HEK293 (cell line): ENCODE results near the gene XPOT.

Experiments used
- CTCF ChIA-PET: fragments of 350-600 bp; formaldehyde crosslinking; extraction: SDS; loops from one replicate; lab custom pipeline; 2021; ENCODE audit warnings: antibody characterized with exemption; lab: Yijun Ruan, JAX
- POLR2A ChIA-PET: fragments of 300-600 bp; formaldehyde crosslinking; extraction: SDS; loops from one replicate; lab custom pipeline; 2020; ENCODE audit warnings: antibody characterized with exemption, inconsistent platforms; lab: Yijun Ruan, JAX
- H3K27ac ChIP-seq: fragments of 200-500 bp; sonication (Bioruptor generic); 2 replicates; pipeline ENCODE4 v1.5.1; 2014; ENCODE audit warnings: low read depth, low read length, control low read depth, inconsistent platforms; ENCODE audit errors: extremely low read depth
- H3K36me3 ChIP-seq, 2 experiments: fragments of 200-500 bp in 1 of 2; sonication (Bioruptor generic) in 1 of 2; 1 replicate in 1 of 2; 2 replicates in 1 of 2; pipeline ENCODE4 v1.5.1; 2014 to 2017; ENCODE audit warnings: inconsistent platforms in 2 of 2, low read length in 2 of 2; ENCODE audit not compliant: control insufficient read depth in 2 of 2, insufficient read depth in 1 of 2
- H3K4me1 ChIP-seq: fragments of 200-500 bp; sonication (Bioruptor generic); 2 replicates; pipeline ENCODE4 v1.5.1; 2014; ENCODE audit warnings: mild to moderate bottlenecking, low read length, inconsistent platforms; ENCODE audit not compliant: control insufficient read depth, insufficient read depth
- H3K4me3 ChIP-seq: 2 replicates; pipeline ENCODE4 v1.5.1; 2011; ENCODE audit warnings: low read depth, mild to moderate bottlenecking, control low read depth, low read length, moderate library complexity
- H3K9me3 ChIP-seq: fragments of 200-500 bp; sonication (Bioruptor generic); 2 replicates; pipeline ENCODE4 v1.5.1; 2014; ENCODE audit warnings: low read depth, low read length, inconsistent platforms; ENCODE audit not compliant: control insufficient read depth, insufficient read depth
- GFI1B ChIP-seq: fragments of 450-650 bp; formaldehyde crosslinking; IDR thresholded peaks from 2 replicates; pipeline ENCODE4 v1.5.1; 2016; ENCODE audit warnings: missing biosample characterization, missing genetic modification characterization
- PRDM1 ChIP-seq: fragments of 450-650 bp; formaldehyde crosslinking; IDR thresholded peaks from 2 replicates; pipeline ENCODE4; 2016; ENCODE audit warnings: missing biosample characterization, missing genetic modification characterization
- PRDM10 ChIP-seq: fragments of 450-650 bp; formaldehyde crosslinking; IDR thresholded peaks from 2 replicates; pipeline ENCODE4 v1.5.1; 2016; ENCODE audit warnings: missing biosample characterization, missing genetic modification characterization
- ZBTB17 ChIP-seq: fragments of 450-650 bp; formaldehyde crosslinking; IDR thresholded peaks from 2 replicates; pipeline ENCODE4 v1.5.1; 2016; ENCODE audit warnings: missing biosample characterization, missing genetic modification characterization
- ZEB2 ChIP-seq: fragments of 450-650 bp; formaldehyde crosslinking; IDR thresholded peaks from 2 replicates; pipeline ENCODE4 v1.5.1; 2016; ENCODE audit warnings: missing biosample characterization, missing genetic modification characterization
- ZFP41 ChIP-seq: fragments of 450-650 bp; formaldehyde crosslinking; IDR thresholded peaks from 2 replicates; pipeline ENCODE4 v1.5.1; 2016; ENCODE audit warnings: missing biosample characterization, missing genetic modification characterization, borderline replicate concordance
- ZFP69B ChIP-seq: fragments of 450-650 bp; formaldehyde crosslinking; IDR thresholded peaks from 2 replicates; pipeline ENCODE4 v1.5.1; 2016; ENCODE audit warnings: missing biosample characterization, missing genetic modification characterization
- ZIC2 ChIP-seq: fragments of 450-650 bp; formaldehyde crosslinking; IDR thresholded peaks from 2 replicates; pipeline ENCODE4 v1.5.1; 2016; ENCODE audit warnings: missing biosample characterization, missing genetic modification characterization
- ZNF114 ChIP-seq: fragments of 450-650 bp; formaldehyde crosslinking; IDR thresholded peaks from 2 replicates; pipeline ENCODE4 v1.5.0; 2017; ENCODE audit warnings: missing biosample characterization, missing genetic modification characterization
- ZNF2 ChIP-seq: fragments of 450-650 bp; formaldehyde crosslinking; IDR thresholded peaks from 2 replicates; pipeline ENCODE4 v1.5.1; 2016; ENCODE audit warnings: missing biosample characterization, missing genetic modification characterization
- ZNF335 ChIP-seq: fragments of 450-650 bp; formaldehyde crosslinking; conservative IDR thresholded peaks from 2 replicates; pipeline ENCODE4 v1.5.1; 2016; ENCODE audit warnings: missing biosample characterization, missing genetic modification characterization
- ZNF416 ChIP-seq: fragments of 450-650 bp; formaldehyde crosslinking; IDR thresholded peaks from 2 replicates; pipeline ENCODE4 v1.5.1; 2016; ENCODE audit warnings: missing biosample characterization, missing genetic modification characterization
- ZNF473 ChIP-seq: fragments of 450-650 bp; formaldehyde crosslinking; IDR thresholded peaks from 2 replicates; pipeline ENCODE4 v1.5.1; 2017; ENCODE audit warnings: missing biosample characterization, missing genetic modification characterization
- ZNF521 ChIP-seq: fragments of 450-650 bp; formaldehyde crosslinking; IDR thresholded peaks from 2 replicates; pipeline ENCODE4 v1.5.1; 2017; ENCODE audit warnings: missing biosample characterization, mild to moderate bottlenecking, missing genetic modification characterization
- ZNF560 ChIP-seq: fragments of 450-650 bp; formaldehyde crosslinking; IDR thresholded peaks from 2 replicates; pipeline ENCODE4 v1.5.1; 2017; ENCODE audit warnings: missing biosample characterization, missing genetic modification characterization, borderline replicate concordance
- ZNF600 ChIP-seq: fragments of 450-650 bp; formaldehyde crosslinking; IDR thresholded peaks from 2 replicates; pipeline ENCODE4 v1.5.1; 2016; ENCODE audit warnings: missing biosample characterization, missing genetic modification characterization
- ZNF629 ChIP-seq: fragments of 450-650 bp; formaldehyde crosslinking; IDR thresholded peaks from 2 replicates; pipeline ENCODE4 v1.5.1; 2017; ENCODE audit warnings: missing biosample characterization, missing genetic modification characterization
- ZNF654 ChIP-seq: fragments of 450-650 bp; formaldehyde crosslinking; IDR thresholded peaks from 2 replicates; pipeline ENCODE4 v1.5.1; 2016; ENCODE audit warnings: low read depth, missing biosample characterization, missing genetic modification characterization
- ZNF707 ChIP-seq: fragments of 450-650 bp; formaldehyde crosslinking; IDR thresholded peaks from 2 replicates; pipeline ENCODE4 v1.5.1; 2016; ENCODE audit warnings: missing biosample characterization, missing genetic modification characterization
- ZNF776 ChIP-seq: fragments of 450-650 bp; formaldehyde crosslinking; IDR thresholded peaks from 2 replicates; pipeline ENCODE4 v1.5.0; 2017; ENCODE audit warnings: missing biosample characterization, missing genetic modification characterization, borderline replicate concordance
- ZNF791 ChIP-seq: fragments of 450-650 bp; formaldehyde crosslinking; IDR thresholded peaks from 2 replicates; pipeline ENCODE4 v1.5.1; 2016; ENCODE audit warnings: missing biosample characterization, missing genetic modification characterization
- TF ChIP-seq, protein P1 (sequence below): fragments of 450-650 bp; formaldehyde crosslinking; IDR thresholded peaks from 2 replicates; pipeline ENCODE4 v1.5.1; 2016; ENCODE audit warnings: missing biosample characterization, missing genetic modification characterization, low read depth
- TF ChIP-seq, protein P2 (sequence below): fragments of 450-650 bp; formaldehyde crosslinking; IDR thresholded peaks from 2 replicates; pipeline ENCODE4 v1.5.1; 2016; ENCODE audit warnings: missing biosample characterization, missing genetic modification characterization

The XPOT gene

DNA sequence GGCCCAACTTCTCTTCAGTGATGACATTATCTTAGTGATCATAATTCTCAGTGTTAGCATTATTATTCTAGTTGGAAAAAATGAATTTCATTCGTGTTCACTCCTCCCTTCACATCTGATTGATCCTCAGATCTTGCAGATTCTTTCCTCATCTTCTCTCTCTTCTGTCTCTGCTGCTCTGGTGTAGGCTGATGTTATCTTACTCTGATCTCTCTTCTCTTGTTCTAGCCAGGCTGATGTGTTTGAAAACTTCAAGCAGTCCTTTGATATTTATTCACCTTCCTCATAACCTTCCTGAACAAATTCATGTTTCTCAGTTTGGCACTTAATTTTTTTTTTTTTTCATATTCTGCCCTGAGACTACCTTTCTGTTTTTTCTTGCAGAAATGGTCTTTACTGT lies 42.1 kb downstream of the XPOT start:
- no peaks in the 10 kb centered on the region for H3K9me3 ChIP-seq
- no peaks in the 10 kb centered on the region for H3K4me1 ChIP-seq
- H3K27ac ChIP-seq: no peak overlapping the region
- H3K36me3 ChIP-seq: peaks cover 43 to 66% of the 10 kb centered on the region in 2 experiments
- ChIA-PET POLR2A (no interaction called here), CTCF (no interaction called here)
- H3K4me3 ChIP-seq: no peak overlapping the region
- TF ChIP-seq ZNF521 (tag by site-specific recombination) (no peak), ZBTB17 (peak; percentile 20; the same call in 1 of the 2 replicates), ZNF776 (no peak)

GRCh38 chr12:64450057-64450640 lies 46.0 kb downstream of the XPOT start:
- TF ChIP-seq ZNF335 (tag by site-specific recombination) (no peak), PRDM1 (tag by site-specific recombination) (0 out of 2 replicates have a peak, but pooled peaks have one; percentile 8), ZNF114 (tag by site-specific recombination) (no peak), ZNF776 (no peak), ZNF416 (tag by site-specific recombination) (no peak), ZIC2 (no peak), ZEB2 (tag by site-specific recombination) (0 out of 2 replicates have a peak, but pooled peaks have one; percentile 27), GFI1B (tag by site-specific recombination) (0 out of 2 replicates have a peak, but pooled peaks have one; percentile 11), ZNF707 (no peak), ZNF473 (tag by site-specific recombination) (no peak), ZNF2 (no peak), ZNF654 (tag by site-specific recombination) (no peak), ZNF629 (tag by site-specific recombination) (peak; percentile 27; the same call in 1 of the 2 replicates), ZNF600 (no peak), ZFP69B (tag by site-specific recombination) (no peak), ZNF560 (tag by site-specific recombination) (no peak)
- TF ChIP-seq, protein P1, sequence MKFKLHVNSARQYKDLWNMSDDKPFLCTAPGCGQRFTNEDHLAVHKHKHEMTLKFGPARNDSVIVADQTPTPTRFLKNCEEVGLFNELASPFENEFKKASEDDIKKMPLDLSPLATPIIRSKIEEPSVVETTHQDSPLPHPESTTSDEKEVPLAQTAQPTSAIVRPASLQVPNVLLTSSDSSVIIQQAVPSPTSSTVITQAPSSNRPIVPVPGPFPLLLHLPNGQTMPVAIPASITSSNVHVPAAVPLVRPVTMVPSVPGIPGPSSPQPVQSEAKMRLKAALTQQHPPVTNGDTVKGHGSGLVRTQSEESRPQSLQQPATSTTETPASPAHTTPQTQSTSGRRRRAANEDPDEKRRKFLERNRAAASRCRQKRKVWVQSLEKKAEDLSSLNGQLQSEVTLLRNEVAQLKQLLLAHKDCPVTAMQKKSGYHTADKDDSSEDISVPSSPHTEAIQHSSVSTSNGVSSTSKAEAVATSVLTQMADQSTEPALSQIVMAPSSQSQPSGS (tag by site-specific recombination): peak; percentile 84
- Histone ChIP-seq H3K27ac (no peak overlapping the region), H3K36me3 (peaks cover 18 to 36% of the 10 kb centered on the region in 2 experiments), H3K4me1 (peaks cover 3% of the 10 kb centered on the region), H3K4me3 (no peak overlapping the region), H3K9me3 (no peaks in the 10 kb centered on the region)
- CTCF ChIA-PET: interaction anchor here (1.4 to 2.1 kb wide), 2 partner anchors 247 to 624 kb away, joined by 5 to 8 read pairs; no protein-coding TSS in a partner anchor
- POLR2A ChIA-PET: interaction anchor here (1.3 kb wide), 1 partner anchor 46 kb away, joined by 3 read pairs; the partner anchor contains the start of gene XPOT

- Histone ChIP-seq H3K27ac (peak overlapping the region; percentile 96; the same call in 1 of the 2 replicates), H3K4me3 (peak overlapping the region; percentile 98), H3K36me3 (peaks cover 18 to 32% of the 10 kb centered on the region in 2 experiments), H3K9me3 (no peaks in the 10 kb centered on the region), H3K4me1 (peaks cover 3% of the 10 kb centered on the region)
- CTCF ChIA-PET: interaction anchor here (1.4 to 2.1 kb wide), 2 partner anchors 247 to 624 kb away, joined by 5 to 8 read pairs; no protein-coding TSS in a partner anchor
- POLR2A ChIA-PET: interaction anchor here (0.5 to 1.3 kb wide), 4 partner anchors 41 to 186 kb away, joined by 3 to 10 read pairs (median 3); partner anchors contain the start of gene XPOT
- no peak for TF ChIP-seq ZNF791 (tag by site-specific recombination)
- peak; percentile 57 for TF ChIP-seq PRDM10
- TF ChIP-seq, protein P2, sequence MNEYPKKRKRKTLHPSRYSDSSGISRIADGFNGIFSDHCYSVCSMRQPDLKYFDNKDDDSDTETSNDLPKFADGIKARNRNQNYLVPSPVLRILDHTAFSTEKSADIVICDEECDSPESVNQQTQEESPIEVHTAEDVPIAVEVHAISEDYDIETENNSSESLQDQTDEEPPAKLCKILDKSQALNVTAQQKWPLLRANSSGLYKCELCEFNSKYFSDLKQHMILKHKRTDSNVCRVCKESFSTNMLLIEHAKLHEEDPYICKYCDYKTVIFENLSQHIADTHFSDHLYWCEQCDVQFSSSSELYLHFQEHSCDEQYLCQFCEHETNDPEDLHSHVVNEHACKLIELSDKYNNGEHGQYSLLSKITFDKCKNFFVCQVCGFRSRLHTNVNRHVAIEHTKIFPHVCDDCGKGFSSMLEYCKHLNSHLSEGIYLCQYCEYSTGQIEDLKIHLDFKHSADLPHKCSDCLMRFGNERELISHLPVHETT (tag by site-specific recombination): no peak
- no peak for TF ChIP-seq ZFP41 (tag by site-specific recombination)
Observed at GRCh38 chr12:64450711-64451486, 46.7 kb downstream of the XPOT start.
